Endothelial cell (in vitro differentiated cells): ENCODE results near the gene THEMIS. TPM values are rescaled to one million over a fixed set of nuclear protein-coding genes. Genes with fewer than 3 reads are reported as not detected.

Experiments
- DNase-seq: peaks from one replicate; pipeline ENCODE4 v3.0.0; 2021; ENCODE audit warnings: low spot score
- H3K27ac Mint-ChIP-seq: one replicate; pipeline ENCODE4 v1.8.0; 2021; ENCODE audit warnings: mixed read lengths, inconsistent platforms; ENCODE audit not compliant: unreplicated experiment
- H3K27me3 Mint-ChIP-seq: one replicate; pipeline ENCODE4 v1.8.0; 2021; ENCODE audit warnings: mild to moderate bottlenecking, moderate library complexity, mixed read lengths, inconsistent platforms; ENCODE audit not compliant: unreplicated experiment
- H3K36me3 Mint-ChIP-seq: one replicate; pipeline ENCODE4 v1.8.0; 2021; ENCODE audit warnings: mild to moderate bottlenecking, low read depth, mixed read lengths, inconsistent platforms; ENCODE audit not compliant: unreplicated experiment
- H3K4me1 Mint-ChIP-seq: one replicate; pipeline ENCODE4 v1.8.0; 2021; ENCODE audit warnings: mild to moderate bottlenecking, mixed read lengths, inconsistent platforms; ENCODE audit not compliant: unreplicated experiment
- H3K4me3 Mint-ChIP-seq: one replicate; pipeline ENCODE4 v1.8.0; 2021; ENCODE audit warnings: mild to moderate bottlenecking, mixed read lengths, inconsistent platforms; ENCODE audit not compliant: unreplicated experiment
- H3K9me3 Mint-ChIP-seq: one replicate; pipeline ENCODE4 v1.8.0; 2021; ENCODE audit warnings: mixed read lengths, inconsistent platforms; ENCODE audit not compliant: unreplicated experiment
- CTCF ChIP-seq: fragments of 200-600 bp; sonication (generic); IDR thresholded peaks from one replicate; pipeline ENCODE4 v1.5.0; 2021; ENCODE audit warnings: antibody characterized with exemption; ENCODE audit not compliant: unreplicated experiment
- total RNA-seq: library from RNA; stranded (reverse); fragmentation: NEBNext Ultra II Directional; extraction: Animal tissue kit (Norgen Biotek cat#: 25700); gene quantifications from one replicate; pipeline ENCODE4 v1.2.1, GENCODE V29; 2021; ENCODE audit not compliant: unreplicated experiment

The THEMIS gene
- total RNA-seq, 1 donor from 2014 or later: not detected

- H3K27me3 Mint-ChIP-seq: no peaks in the 10 kb centered on the region
- H3K9me3 Mint-ChIP-seq: no peaks in the 10 kb centered on the region
- H3K36me3 Mint-ChIP-seq: no peaks in the 10 kb centered on the region
- no peak for DNase-seq
- H3K4me1 Mint-ChIP-seq: no peaks in the 10 kb centered on the region
- no peak overlapping the region for H3K27ac Mint-ChIP-seq
- TF ChIP-seq CTCF: no peak
- H3K4me3 Mint-ChIP-seq: no peak overlapping the region
These were observed 55.6 kb downstream of the THEMIS start for GRCh38 chr6:127845242-127845641.

GRCh38 chr6:127844529-127844928 is 56.3 kb downstream of the THEMIS start:
- no peaks in the 10 kb centered on the region for H3K27me3 Mint-ChIP-seq
- TF ChIP-seq CTCF: no peak
- H3K4me3 Mint-ChIP-seq: no peak overlapping the region
- H3K4me1 Mint-ChIP-seq: no peaks in the 10 kb centered on the region
- no peaks in the 10 kb centered on the region for H3K36me3 Mint-ChIP-seq
- no peak for DNase-seq
- H3K27ac Mint-ChIP-seq: no peak overlapping the region
- no peaks in the 10 kb centered on the region for H3K9me3 Mint-ChIP-seq

GRCh38 chr6:127843582-127843981 is 57.3 kb downstream of the THEMIS start:
- no peaks in the 10 kb centered on the region for H3K4me1 Mint-ChIP-seq
- no peak for DNase-seq
- H3K36me3 Mint-ChIP-seq: no peaks in the 10 kb centered on the region
- H3K9me3 Mint-ChIP-seq: no peaks in the 10 kb centered on the region
- H3K27ac Mint-ChIP-seq: no peak overlapping the region
- H3K4me3 Mint-ChIP-seq: no peak overlapping the region
- no peak for TF ChIP-seq CTCF
- no peaks in the 10 kb centered on the region for H3K27me3 Mint-ChIP-seq

- Mint-ChIP-seq H3K4me1 (no peaks in the 10 kb centered on the region), H3K27me3 (no peaks in the 10 kb centered on the region), H3K4me3 (no peak overlapping the region), H3K9me3 (no peaks in the 10 kb centered on the region), H3K36me3 (no peaks in the 10 kb centered on the region), H3K27ac (no peak overlapping the region)
- no peak for DNase-seq
- no peak for TF ChIP-seq CTCF
These were observed 58.3 kb downstream of the THEMIS start for GRCh38 chr6:127842562-127842961.

GRCh38 chr6:127841811-127842210 is 59.0 kb downstream of the THEMIS start:
- TF ChIP-seq CTCF: no peak
- no peak for DNase-seq
- no peaks in the 10 kb centered on the region for H3K4me1 Mint-ChIP-seq
- no peak overlapping the region for H3K4me3 Mint-ChIP-seq
- no peak overlapping the region for H3K27ac Mint-ChIP-seq
- no peaks in the 10 kb centered on the region for H3K9me3 Mint-ChIP-seq
- no peaks in the 10 kb centered on the region for H3K27me3 Mint-ChIP-seq
- H3K36me3 Mint-ChIP-seq: no peaks in the 10 kb centered on the region
